ENCODE data around the gene AGAP1.
A peak's percentile ranks its signal among the peaks of the same experiment; 100 is the strongest.

Gene AGAP1

DNA sequence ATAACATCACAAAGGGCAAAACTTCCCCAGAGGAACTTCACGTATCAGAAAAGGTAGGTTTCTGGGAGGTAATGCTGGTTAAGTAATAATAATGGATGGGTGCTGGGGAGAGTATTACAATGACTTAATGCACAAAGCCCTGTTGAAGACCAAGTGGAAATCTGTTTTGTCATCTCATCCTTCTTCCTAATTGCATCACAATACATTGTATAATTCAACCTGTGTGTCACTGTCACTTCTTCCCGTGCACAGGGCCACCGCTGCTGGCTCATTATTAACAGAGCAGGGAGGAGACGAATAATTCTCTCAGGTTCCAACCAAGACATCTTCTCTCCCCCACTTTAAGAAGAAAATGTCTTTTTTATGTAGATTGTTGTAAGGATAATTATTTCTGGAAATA lies 290.9 kb downstream of the AGAP1 start:
- no peak for DNase-seq

DNA sequence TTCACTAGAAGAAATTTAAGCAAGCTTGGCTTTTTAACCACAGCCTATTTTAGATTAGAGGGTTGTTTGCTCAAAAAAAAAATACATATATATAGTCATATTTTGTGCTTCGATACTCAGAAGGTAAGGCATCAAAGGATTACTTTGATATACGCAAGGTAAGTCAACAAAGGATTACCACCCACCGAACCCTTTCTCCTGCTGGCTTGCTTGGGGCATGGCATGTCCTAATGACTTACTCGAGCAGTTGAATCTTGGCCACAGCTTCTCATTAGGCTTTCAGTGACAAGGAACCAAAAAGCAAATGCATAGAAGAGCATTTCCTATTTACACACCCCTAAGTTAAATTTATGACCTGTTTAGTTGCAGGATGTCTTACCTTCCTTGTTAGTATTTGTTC lies 295.7 kb downstream of the AGAP1 start:
- DNase-seq, result no peak

DNA sequence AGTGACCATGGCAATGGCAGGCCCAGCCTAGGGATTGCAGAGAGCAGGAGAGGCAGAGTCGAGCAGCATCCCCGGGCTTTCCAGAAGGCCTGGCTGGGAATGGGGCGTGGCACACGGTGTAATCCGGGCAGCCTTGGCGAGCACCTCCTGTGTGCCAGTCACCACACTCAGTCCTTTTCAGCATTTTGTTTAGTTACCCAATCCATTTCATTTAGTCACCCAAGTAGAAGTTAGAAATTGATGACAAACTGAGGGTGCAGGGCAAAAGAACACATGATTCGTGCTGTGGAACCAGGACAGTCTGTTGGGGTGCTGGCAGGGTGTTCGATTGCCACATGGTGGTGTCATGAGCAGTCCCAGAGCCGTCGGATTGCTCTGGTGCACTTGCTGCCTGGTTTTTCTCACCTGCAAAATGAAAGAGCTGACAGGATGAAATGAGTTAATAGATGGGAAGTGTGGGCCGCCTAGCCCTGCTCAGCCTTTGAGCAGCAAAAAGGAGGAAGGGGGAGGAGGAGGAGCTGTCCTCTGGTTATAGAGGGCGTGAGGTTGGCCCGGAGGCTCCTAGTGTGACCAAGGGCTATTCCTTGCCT lies 299.4 kb downstream of the AGAP1 start:
- peak; percentile 19 for DNase-seq

DNA sequence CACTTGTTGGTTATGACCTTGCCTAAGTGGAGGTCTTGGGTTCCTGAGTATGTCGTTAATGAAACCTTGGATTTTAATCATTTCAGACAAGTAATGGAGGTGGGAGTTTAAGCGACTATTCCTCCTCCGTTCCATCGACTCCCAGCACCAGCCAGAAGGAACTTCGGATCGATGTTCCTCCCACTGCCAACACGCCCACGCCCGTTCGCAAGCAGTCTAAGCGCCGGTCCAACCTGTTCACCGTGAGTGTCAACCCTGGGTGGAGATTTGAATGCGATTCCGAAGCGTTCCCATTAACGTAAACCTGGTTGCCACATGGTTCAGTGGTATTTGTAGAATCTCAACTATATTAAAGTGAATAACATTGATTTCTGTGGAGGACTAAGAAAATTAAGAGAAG lies 305.4 kb downstream of the AGAP1 start:
- DNase-seq, result no peak

DNA sequence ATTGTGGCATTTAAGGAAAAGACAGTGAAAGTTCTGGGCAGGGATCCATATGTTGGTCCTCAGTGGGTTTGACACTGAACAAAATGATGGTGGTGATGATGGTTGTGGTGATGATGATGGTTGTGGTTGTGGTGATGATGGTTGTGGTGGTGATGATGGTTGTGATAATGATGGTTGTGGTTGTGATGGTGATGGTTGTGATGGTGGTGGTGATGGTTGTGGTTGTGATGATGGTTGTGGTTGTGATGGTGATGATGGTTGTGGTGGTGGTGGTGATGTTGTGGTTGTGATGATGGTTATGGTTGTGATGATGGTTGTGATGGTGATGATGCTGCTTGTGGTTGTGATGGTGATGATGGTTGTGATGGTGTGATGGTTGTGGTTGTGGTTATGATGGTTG lies 308.7 kb downstream of the AGAP1 start:
- no peak for DNase-seq

DNA sequence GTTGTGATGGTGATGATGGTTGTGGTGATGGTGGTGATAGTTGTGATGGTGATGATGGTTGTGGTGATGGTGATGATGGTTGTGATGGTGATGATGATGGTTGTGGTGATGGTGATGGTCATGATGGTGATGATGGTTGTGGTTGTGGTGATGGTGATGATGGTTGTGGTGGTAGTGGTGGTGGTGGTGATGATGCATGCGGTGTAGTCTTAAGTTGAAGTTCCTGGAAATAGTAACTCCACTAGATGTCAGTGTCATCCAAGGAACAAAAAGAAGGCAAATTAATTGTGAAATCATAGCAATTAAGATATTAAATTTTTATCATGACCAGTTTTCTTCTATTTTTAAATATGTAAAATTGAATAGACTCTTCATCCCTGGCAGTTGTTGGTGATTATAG lies 309.2 kb downstream of the AGAP1 start:
- no peak for DNase-seq

DNA sequence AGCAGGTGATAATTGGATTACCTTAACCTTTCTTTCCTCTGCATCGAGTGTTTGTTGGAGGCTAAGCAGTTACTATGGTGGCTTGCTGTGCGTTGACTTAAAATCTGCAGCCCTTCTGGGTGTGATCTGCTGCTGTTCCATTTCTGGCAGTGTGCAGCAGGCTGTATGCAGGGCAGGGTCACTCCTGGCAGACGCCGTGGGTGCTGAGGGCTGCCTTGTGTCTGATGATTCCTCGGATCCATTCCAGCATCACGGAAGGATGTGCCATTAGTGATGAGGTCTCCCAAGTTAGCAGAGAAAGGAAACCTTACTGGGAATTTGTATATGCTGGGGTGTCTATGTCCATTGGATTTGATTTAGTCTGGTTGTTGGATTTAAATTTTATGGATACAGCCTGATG lies 310.8 kb downstream of the AGAP1 start:
- DNase-seq, result no peak

DNA sequence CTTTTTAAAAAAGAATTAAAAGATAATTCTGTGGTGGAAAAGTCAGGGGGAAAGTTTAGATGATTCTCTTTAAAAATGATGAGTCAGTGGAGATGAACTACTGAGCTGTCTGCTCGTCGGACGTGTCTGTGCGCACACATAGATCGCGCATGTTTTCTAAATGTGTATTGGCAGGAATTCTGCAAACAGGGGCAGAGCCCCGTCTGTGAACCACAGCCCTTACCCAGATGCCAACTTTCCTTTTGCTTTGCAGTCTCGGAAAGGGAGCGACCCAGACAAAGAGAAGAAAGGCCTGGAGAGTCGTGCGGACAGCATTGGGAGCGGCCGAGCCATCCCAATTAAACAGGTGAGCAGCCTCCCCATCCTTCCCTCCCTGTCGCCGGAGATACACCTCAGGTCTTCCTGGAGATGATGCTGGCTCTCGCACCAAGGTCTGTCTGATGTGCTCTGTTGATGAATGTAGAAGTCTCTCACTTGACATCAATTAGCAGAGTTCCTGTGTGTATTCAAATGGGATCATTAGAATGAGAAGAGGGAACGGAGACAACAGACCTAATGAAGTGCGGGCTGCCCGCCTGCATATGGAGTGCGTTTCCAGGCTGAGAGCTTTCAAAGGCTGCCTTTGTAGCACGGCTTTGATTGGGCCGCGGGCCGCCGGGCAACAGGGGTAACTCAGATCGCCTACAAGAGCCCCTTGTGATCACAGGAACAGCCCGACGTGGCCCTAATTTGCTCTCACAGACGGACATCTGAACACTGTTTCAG lies 313.3 kb downstream of the AGAP1 start:
- DNase-seq, result no peak

DNA sequence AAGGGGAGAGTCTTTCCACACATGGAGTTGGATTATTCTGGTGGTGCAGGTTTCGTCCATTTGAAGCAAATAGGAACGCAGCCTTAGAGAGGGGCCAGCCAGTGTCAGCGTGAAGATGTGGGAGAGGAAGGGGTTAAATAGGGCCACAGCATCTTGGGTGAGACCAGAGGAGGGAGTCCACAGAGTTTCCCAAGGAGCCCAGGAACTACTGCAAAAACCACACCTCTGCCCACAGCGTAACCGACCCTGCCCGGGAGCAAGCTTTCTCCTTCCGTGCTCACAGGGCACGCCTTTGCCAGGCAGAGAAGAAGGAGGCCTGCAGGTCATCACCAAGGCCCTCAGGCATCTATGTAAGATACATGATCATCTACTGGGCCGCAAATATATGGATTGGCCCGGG lies 314.5 kb downstream of the AGAP1 start:
- no peak for DNase-seq

DNA sequence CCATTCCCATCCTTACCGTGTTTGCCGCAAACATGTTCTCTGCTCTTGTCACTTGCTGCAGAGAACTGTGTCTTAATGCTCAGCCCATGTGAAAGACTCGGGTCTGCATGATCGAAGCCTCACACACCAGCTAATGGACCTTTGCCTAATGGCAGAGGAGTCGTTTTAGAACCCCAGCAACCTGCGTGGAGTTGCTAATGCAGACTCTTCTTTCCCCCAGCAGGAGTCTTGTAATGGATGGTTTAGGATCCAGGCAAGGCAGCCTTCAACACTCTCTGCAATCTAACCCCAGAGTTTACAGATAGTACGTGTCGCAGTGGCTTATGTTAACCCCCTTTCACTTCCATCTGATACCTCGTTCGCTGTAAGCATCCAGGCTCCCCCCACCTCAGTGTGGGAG lies 316.4 kb downstream of the AGAP1 start:
- DNase-seq, result no peak

DNA sequence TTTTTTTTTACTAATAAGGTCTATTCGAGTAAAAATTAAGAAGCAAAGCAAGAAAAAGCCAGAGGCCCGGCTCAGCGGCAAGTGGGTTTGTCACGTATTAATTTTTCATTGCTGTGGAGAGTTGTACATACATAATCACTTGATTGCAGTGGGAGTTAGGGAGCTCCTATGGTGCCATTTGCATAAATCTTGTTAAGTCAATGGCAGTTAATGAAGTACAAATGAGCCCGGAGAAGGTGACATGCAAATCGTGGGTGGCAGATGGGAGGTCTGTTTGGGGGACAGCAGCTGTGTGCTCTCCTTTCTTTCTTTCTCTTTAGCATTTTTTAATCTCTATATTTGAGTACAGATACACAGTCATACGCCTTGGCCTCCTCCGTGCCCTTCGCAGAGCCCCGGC lies 317.0 kb downstream of the AGAP1 start:
- DNase-seq, result no peak

DNA sequence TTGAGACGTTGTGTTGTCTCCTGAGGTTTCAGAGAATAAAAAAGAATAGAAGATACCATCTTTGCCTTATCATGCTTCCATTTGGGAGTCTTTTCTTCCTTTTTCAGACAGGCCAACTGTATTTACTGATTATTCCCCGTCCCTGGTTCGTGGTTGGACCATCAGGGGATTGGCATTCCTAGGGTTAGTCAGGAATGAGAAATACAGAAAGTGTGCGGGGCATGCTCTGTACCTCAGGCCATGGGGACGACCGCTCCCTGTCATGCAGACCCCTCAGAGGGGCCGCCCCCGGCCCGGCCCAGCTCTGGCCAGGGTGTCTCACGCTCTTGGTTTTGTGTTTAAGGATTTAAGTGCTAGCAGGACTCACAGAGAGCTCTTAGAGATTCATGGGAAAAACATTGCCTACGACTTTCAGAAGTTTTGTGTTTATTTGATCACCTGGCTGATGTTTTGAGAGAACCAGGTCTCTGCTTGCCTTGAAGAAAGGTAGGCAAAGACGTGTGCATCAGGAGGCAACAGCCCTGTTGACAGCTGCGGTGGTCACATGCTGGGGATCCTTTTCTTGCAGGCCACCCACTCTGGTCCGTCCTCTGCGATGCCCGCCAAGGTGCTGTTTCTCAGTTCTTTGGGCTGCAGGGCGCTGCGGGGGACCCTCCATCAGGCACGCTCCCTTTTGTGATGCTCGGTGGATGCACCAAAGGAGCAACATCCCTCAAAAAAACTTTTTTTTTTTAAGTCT lies 317.8 kb downstream of the AGAP1 start:
- no peak for DNase-seq

DNA sequence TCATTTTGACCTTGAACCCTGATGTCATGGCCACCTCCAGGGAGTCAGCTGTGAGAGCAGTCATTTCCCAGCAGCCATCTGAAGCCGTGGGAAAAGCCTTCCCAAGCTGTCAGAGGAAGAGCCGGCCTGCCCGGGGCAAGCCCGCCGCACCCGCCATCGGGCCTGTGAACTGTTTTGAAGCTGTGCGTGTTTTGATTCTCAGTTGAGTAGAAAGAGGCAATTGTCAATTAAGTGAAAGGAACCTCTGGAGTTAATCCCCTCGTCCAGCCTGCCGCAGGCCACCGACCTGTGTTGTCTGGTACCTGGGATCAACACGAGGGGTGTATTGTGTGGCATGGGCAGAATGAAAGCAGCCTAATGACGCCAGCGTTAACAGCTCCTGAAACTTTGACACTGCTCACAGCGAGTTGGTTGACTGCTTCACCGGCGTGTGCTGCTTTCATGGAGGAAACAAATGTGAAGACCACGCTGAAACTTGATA lies 318.4 kb downstream of the AGAP1 start:
- no peak for DNase-seq

DNA sequence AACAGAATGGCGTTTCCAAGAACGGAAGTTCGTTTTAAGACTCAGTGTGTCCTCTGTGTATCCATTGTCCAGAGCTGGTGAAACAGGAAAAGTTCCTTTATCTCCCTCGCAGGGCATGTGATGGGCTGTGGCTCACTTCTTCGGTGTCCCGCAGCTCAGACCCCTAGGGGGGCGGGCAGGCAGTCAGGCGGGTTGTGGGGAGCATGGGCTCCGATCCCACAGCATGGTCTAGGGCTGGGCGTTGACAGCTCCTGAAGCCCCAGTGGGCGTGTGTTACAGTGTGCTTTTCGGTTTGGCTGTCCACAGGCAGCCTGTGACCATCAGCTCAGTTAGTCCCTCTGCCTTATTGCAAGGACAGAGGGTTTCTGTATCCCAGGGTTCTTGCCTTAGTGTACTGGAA lies 319.6 kb downstream of the AGAP1 start:
- no peak for DNase-seq

DNA sequence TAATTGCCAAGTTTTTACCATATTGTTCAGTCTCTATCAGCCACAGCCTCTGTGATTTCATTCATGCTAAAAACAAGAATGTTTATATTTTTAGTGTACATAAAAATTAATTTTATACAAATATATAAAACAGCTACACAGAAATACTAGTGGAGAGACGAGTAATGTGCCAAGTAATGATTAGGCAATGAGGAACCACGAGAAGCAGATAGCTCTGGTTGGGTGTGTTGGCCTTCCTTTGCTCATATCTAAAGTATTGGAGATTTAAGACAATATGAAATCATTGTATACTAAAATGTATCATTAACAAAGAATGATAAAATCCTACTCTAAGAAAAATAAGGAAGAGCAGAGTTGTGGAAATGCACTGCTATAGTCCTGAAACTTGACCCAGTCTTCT lies 326.7 kb downstream of the AGAP1 start:
- DNase-seq, result no peak

DNA sequence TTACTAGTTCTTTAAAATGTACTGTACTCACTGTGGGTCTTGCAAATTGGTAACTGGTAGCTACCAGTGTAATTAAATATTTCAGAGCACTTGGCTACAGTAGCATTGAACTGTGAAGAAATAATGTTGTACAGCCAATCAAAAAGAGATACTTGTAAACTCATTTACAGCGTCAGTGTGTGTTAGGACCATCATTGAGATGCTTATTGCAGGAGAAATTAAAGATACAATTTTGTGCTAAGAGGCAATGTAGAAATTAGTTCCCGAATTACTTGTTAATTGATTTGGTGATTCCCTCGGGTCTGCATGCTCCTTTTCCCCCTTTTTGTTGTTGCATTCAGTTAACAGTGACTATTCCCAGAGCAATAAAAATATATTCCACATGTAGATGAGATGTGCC lies 330.5 kb downstream of the AGAP1 start:
- no peak for DNase-seq

DNA sequence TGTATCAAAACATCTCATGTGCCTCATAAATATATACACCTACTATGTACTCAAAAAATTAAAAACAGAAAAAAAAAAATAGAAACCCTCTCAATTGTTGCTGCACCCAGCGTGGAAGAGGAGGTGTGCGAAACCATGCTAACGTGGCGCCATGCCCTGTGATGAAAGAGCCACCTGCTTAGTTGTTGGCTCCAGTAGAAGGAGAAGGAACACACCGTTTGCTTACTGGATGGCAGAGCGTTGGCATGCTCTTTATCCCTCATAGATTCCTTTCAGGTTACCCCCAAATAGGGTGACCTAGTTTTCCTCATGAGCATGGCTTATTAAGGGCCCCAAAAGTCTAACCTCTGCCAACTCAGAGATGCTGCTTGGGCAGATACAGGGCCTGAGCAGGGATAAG lies 332.1 kb downstream of the AGAP1 start:
- DNase-seq, result no peak

DNA sequence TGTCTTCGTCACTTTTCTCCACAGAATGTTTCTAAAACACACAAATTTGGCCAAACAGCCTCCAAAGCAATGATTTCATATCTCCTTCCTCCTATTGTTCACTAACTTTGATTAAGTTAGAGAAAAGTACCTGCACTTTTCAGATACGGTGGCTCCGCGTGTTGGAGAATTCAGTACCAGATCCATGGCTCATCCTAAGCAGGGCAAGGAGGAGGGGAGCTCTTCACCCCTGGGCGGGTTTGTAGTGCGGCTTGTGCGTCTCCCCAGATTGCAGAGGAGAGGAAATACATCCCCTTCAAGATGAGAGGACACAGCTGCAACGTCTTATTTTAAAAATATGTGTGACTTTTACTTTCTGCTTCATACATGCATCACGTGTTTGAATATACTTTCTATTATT lies 333.0 kb downstream of the AGAP1 start:
- no peak for DNase-seq

DNA sequence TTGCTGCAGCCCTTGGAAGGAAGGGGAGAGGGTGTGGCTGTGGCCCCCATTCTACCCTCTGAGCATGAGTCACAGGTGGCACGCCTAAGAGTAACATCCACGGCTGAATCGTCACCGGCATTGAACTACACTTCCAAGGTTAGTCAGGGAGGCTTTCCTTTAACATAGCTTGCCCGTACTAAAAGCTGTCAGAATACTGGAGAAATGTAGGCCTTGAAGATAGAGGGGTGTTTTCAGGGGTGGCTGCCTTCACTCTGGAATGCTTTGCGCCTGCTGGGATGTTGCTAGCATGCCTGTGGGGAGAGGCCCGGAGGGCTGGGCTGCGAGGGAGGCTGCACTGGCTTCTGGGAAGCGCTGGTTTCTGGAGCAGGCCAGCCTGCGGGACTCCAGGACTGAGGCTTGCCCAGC lies 333.7 kb downstream of the AGAP1 start:
- no peak for DNase-seq

DNA sequence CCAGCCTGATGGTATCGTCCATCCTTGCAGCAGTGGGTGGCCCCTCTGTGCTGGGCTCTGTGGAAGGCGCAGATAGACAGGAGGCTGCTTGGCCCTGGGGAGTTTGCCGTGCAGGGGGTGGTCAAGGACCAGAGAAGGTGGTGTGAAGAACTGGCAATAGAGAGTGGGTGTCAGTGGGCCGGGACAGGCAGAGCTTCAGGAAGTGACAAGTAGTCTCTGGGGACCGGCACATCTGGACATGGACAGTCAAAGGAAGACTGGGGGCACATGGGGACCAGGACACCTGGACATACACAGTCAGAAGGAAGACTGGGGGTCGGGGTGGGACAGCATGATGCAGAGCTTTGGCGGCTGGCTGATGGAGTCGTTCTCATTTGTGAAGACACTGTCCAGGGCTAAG lies 335.9 kb downstream of the AGAP1 start:
- DNase-seq, result no peak

DNA sequence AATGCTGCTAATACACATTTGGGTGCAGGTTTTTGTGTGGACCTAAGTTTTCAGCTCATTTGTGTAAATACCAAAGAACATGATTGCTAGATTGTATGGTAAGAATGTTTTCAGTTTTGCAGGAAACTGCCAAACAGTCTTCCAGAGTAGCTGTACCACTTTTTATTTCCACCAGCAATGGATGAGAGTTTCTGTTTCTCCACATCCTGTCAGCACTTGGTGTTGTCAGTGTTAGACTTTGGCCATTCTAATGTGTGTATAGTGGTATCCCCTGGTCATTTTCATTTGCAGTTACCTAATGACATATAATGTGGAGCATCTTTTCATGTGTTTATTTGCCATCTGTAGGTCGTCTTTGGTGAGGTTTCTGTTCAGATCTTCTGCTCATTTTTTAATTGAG lies 337.9 kb downstream of the AGAP1 start:
- DNase-seq, result no peak

DNA sequence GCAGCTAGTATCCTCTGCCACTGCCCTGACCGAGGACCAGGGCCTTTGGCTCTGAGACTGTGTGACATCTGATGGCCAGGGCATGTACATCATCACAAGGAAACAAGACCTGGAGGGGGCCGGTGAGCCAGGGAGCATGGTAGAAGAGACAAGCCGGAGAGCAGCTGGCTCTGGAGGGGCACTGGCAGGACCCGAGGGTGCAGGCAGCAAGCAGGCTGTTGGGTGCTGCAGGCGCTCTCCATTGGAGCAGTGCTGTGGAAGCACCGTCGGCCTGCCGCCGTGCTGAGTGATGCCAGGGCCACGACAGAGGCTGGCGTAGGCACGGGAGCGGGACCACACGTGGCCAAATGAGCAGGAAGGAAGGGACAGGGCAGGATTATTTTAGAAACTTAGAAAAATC lies 339.1 kb downstream of the AGAP1 start:
- no peak for DNase-seq

DNA sequence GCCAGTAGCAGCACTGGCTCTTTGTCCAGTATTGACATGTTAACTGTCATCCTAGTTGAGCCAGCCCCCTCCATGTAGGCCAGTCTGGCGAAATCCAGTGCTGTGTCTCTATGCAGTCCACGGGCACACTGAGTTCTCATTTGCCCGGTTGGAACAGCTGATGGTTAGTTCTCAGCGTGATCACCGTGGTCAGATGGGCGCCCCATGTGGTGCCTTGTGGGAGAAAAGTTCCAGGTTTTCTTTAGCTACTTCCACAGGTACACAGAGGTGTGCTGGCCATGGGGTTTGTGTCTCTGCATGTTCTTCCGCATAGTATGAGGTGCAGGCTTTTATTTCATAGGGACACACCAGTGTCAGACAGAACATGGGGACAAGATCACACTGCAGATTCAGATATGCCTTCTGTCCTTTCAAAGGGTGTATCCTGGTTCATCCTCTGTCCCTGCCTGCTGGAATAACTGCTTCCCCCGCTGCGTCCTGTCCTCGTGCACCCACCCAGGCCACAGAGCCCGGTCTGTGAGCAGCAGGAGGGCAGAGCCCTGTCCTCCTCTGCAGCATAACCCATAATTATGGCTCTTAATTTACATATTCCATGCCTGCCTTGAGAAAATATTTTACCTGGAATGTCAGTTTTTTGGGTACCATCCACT lies 340.3 kb downstream of the AGAP1 start:
- no peak for DNase-seq

DNA sequence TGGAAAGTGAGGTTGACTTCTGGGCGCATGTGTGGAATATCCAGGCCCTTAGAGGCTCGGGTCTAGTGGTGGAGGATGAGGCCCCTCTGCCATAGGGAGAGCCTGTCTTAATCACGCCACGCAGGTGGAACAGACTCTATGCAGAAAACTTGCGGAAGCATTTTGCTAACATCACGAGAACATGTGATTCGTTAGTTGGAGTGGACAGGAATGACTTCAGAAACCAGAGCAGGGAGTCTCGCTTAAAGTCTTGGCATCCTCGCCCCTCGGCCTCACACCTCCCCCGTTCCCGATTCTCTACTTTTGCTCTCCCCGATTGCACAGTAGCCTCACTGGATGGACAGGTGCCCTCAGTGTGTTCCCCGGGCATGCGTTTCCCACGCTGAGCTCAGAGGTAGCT lies 340.9 kb downstream of the AGAP1 start:
- DNase-seq, result no peak

Data from activated CD4-positive, alpha-beta T cell treated with anti-CD3 and anti-CD28 coated beads, Interleukin-10, Interleukin-2, amounts not matched to agents 100 ng/mL and 50 ng/mL, durations not matched to agents 16 hours and 8 hours (primary cell).